Measurements from ENCODE around the gene KREMEN1. TPM values are rescaled to one million over a fixed set of nuclear protein-coding genes. Genes with fewer than 3 reads are reported as not detected.

KREMEN1 gene
- total RNA-seq, 1 experiment from 2014 or later, result 2.2 TPM

DNA sequence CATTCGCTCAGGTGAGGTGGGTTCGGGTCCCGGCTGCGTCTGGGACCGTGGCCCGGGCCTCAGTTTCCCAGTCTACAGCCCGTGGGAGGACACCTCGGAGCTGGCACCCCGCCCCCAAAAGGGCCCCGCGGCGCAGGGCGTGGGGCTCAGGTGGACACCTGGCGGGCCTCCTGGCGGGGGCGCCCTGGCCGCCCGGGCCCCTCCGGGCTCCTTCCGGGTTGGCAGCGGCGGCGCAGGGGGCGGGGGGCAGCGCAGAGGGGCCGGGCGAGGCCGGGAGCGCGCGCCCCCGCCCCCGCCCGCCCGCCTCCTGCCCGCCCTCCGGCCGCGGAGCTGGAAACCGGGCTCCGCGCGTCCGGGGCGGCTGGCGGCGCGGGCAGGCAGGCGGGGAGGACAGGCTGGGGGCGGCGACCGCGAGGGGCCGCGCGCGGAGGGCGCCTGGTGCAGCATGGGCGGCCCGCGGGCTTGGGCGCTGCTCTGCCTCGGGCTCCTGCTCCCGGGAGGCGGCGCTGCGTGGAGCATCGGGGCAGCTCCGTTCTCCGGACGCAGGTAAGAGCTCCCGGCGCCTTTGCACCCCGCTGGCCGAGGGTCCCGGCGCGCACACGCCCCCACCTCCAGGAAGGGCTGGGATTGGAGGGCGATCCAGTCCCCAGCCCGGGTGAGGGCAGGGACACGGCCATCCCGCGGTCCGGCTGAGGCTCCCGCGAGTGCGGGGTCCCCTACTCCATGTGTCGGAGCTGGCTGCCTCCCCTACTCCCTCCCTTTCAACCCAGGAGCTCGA lies 132.9 kb downstream of the KREMEN1 start, which contains the start of gene EMID1:
Gene EMID1, plus strand, starts transcription at position 303 of the 778 bp plus-strand sequence. Its CDS starts 143 bp downstream, at position 446.
- ATAC-seq (peak; percentile 62), DNase-seq (ENCODE audit: low read depth, low spot score) (no peak)
- ChIA-PET CTCF (no interaction called here), POLR2A (no interaction called here)
- in situ Hi-C loops (cut with HindIII; ENCODE audit: low pct_unique_long_range_greater_than_20kb, low sequenced_read_pairs), result no loop called here
- Histone ChIP-seq H3K4me1 (ENCODE audit: control insufficient read depth, insufficient read depth, low read length) (peaks cover 3% of the 10 kb centered on the region; the same call in 1 of the 2 replicates), H3K4me3 (ENCODE audit: low read depth in 2 of 2, low read length in 2 of 2) (peak within 1 kb of the TSS; percentile 30 to 38; a peak in 3 of 4 replicates), H3K27ac (ENCODE audit: low read length) (no peak within 1 kb of the TSS), H3K27me3 (ENCODE audit: control insufficient read depth, insufficient read depth, low read length) (no peaks in the 10 kb centered on the region; the same call in 1 of the 2 replicates), H3K9me3 (ENCODE audit: control insufficient read depth, insufficient read depth, low read depth, low read length) (no peaks in the 10 kb centered on the region), H3K36me3 (ENCODE audit: control insufficient read depth, insufficient read depth, low read length) (no peaks in the 10 kb centered on the region)
- no TSS peak for BruUV-seq (replicated peaks)
- intact Hi-C loops (cut with micrococcal nuclease; ENCODE audit: unreplicated experiment), result no loop called here
- TF ChIP-seq, protein P1, sequence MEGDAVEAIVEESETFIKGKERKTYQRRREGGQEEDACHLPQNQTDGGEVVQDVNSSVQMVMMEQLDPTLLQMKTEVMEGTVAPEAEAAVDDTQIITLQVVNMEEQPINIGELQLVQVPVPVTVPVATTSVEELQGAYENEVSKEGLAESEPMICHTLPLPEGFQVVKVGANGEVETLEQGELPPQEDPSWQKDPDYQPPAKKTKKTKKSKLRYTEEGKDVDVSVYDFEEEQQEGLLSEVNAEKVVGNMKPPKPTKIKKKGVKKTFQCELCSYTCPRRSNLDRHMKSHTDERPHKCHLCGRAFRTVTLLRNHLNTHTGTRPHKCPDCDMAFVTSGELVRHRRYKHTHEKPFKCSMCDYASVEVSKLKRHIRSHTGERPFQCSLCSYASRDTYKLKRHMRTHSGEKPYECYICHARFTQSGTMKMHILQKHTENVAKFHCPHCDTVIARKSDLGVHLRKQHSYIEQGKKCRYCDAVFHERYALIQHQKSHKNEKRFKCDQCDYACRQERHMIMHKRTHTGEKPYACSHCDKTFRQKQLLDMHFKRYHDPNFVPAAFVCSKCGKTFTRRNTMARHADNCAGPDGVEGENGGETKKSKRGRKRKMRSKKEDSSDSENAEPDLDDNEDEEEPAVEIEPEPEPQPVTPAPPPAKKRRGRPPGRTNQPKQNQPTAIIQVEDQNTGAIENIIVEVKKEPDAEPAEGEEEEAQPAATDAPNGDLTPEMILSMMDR (IDR thresholded peaks at IDR 0.05), result no peak; the same call in 1 of the 2 replicates
- TF ChIP-seq SIN3A (IDR thresholded peaks at IDR 0.05; ENCODE audit: borderline replicate concordance, insufficient read depth, low read depth, low read length) (no peak), POLR2AphosphoS5 (IDR thresholded peaks at IDR 0.05; ENCODE audit: low read depth, low read length) (no peak), TCF7L2 (IDR thresholded peaks at IDR 0.05; ENCODE audit: low read depth, low read length) (no peak)
- TF ChIP-seq, protein P2, sequence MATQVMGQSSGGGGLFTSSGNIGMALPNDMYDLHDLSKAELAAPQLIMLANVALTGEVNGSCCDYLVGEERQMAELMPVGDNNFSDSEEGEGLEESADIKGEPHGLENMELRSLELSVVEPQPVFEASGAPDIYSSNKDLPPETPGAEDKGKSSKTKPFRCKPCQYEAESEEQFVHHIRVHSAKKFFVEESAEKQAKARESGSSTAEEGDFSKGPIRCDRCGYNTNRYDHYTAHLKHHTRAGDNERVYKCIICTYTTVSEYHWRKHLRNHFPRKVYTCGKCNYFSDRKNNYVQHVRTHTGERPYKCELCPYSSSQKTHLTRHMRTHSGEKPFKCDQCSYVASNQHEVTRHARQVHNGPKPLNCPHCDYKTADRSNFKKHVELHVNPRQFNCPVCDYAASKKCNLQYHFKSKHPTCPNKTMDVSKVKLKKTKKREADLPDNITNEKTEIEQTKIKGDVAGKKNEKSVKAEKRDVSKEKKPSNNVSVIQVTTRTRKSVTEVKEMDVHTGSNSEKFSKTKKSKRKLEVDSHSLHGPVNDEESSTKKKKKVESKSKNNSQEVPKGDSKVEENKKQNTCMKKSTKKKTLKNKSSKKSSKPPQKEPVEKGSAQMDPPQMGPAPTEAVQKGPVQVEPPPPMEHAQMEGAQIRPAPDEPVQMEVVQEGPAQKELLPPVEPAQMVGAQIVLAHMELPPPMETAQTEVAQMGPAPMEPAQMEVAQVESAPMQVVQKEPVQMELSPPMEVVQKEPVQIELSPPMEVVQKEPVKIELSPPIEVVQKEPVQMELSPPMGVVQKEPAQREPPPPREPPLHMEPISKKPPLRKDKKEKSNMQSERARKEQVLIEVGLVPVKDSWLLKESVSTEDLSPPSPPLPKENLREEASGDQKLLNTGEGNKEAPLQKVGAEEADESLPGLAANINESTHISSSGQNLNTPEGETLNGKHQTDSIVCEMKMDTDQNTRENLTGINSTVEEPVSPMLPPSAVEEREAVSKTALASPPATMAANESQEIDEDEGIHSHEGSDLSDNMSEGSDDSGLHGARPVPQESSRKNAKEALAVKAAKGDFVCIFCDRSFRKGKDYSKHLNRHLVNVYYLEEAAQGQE (IDR thresholded peaks at IDR 0.05; ENCODE audit: insufficient read depth in 1 of 2, low read depth in 2 of 2, low read length in 1 of 2), result no peak

DNA sequence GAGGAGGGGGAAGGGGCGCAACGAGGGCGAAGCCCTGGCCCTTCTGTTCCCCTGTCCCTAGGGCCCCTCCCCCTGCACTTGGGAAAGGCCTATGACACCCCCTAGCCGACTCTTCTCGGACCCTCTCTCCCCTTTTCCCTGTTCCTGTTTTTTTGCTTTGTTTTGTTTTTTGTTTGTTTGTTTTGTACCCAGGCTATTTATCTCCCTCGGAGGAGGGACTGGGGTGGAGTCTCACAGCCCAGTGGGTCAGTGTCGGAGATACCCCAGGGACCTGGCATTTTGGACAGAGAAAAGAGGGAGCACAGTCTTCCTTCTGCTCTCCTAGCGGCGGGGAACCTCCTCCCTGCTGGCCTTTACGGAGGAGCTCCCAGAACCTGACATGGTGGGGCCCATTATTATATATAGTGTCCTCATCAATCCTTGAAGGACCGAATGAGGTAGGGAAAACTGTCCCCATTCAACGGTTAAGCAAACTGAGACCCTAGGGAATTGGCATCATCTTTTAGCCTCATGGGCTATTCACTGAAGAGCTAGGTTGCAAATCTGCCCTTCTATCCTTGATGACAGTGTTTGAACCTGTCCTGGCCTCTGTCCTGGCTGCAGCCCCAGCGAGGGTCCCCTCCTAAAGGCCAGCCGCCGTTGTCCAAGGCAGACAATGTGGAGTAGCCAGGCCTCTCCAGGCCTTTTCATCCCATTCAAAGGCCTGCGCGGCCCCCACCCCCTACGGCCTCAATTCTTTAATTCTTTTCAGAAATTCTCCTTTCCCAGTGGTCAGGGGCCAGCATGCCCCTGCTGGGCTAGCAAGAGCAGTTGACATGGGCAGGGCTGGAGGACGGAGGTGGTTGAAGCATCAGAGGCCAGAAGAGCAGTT lies 133.8 kb downstream of the KREMEN1 start:
- ATAC-seq (no peak), DNase-seq (ENCODE audit: low read depth, low spot score) (no peak)
- Histone ChIP-seq H3K4me1 (ENCODE audit: control insufficient read depth, insufficient read depth, low read length) (peaks cover 3% of the 10 kb centered on the region; the same call in 1 of the 2 replicates), H3K27me3 (ENCODE audit: control insufficient read depth, insufficient read depth, low read length) (no peaks in the 10 kb centered on the region; the same call in 1 of the 2 replicates), H3K36me3 (ENCODE audit: control insufficient read depth, insufficient read depth, low read length) (no peaks in the 10 kb centered on the region), H3K27ac (ENCODE audit: low read length) (no peak overlapping the region), H3K9me3 (ENCODE audit: control insufficient read depth, insufficient read depth, low read depth, low read length) (no peaks in the 10 kb centered on the region), H3K4me3 (ENCODE audit: low read depth in 2 of 2, low read length in 2 of 2) (peak overlapping the region; percentile 23 to 38; a peak in 3 of 4 replicates)
- POLR2A ChIA-PET, result interaction anchor here (0.6 kb wide), 1 partner anchor 1334 kb away, joined by 3 read pairs; no protein-coding TSS in a partner anchor
- intact Hi-C loops (cut with micrococcal nuclease; ENCODE audit: unreplicated experiment), result no loop called here
- in situ Hi-C loops (cut with HindIII; ENCODE audit: low pct_unique_long_range_greater_than_20kb, low sequenced_read_pairs), result no loop called here
- no TSS peak for BruUV-seq (replicated peaks)
- CTCF ChIA-PET, result no interaction called here
- TF ChIP-seq, protein P1 (IDR thresholded peaks at IDR 0.05), result no peak
